Esophagus mucosa (tissue), 1 donor: Measurements from ENCODE around the gene ADARB2. TPM values are rescaled to one million over a fixed set of nuclear protein-coding genes. Genes with fewer than 3 reads are reported as not detected.

Experiments used
- ATAC-seq: fragments of 200-7000 bp; cut with Tn5 transposase; one replicate; pipeline ENCODE4 v1.9.1; 2020
- total RNA-seq: library from RNA; stranded (reverse); gene quantifications from one replicate; pipeline ENCODE4 v1.2.4, GENCODE V29; 2023
- donor health status: DM: yes; HTN: yes; CAD: no.

The ADARB2 gene
- total RNA-seq, 1 donor from 2014 or later, result 0.20 TPM

DNA sequence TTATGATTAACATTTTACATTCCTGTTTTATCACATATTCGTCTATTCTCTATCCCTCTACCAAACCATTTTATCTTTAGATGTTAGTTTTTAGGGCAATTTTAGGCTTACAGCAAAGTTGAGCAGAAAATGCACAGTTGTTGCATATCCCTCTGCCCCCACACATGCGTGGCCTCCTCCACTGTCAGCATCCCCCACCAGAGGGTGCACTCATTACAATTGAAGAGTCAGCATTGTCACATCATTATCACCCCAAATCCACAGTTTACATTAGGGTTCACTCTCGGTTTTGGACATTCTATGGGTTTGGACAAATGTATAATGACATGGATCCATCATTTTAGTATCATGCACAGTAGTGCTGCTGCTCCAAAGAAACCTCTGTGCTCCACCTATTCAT is 594.7 kb downstream of the ADARB2 start:
- no peak for ATAC-seq

DNA sequence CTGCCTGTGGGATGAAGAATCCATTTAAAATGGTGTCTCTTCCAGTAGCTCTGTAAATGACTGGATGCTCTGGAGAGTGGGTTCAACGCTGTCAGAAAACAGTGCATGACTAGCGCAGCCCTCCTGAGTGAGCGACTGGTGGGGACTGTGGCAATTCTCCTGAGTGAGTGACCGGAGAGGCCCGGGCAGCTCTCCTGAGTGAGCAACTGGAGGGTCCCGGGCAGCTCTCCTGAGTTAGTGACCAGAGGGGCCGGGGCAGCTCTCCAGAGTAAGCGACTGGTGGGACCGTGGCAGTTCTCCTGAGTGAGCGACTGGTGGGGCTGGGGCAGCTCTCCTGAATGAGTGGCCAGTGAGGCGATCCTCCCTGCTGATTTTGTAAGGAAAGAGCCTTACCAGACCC is 595.6 kb downstream of the ADARB2 start:
- ATAC-seq, result no peak

DNA sequence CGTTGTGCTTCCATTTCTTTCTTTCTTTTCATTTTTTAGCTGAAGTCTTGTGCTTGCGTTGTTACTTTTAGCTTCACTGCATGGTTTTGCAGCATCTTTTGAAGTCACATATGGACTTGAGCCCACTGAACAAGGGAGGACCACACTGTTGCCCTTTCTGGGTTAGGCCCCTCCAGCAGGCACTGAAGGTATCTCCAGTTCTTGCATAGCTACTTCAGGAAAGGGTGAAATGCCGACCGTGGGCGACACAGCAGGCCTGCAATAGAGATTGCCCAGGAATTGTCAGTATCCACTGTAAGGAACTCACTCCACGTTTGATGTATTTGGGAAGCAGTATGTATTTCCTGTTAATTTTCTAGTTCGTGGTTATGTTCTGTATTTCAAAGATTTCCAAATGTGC is 596.1 kb downstream of the ADARB2 start:
- ATAC-seq, result no peak

DNA sequence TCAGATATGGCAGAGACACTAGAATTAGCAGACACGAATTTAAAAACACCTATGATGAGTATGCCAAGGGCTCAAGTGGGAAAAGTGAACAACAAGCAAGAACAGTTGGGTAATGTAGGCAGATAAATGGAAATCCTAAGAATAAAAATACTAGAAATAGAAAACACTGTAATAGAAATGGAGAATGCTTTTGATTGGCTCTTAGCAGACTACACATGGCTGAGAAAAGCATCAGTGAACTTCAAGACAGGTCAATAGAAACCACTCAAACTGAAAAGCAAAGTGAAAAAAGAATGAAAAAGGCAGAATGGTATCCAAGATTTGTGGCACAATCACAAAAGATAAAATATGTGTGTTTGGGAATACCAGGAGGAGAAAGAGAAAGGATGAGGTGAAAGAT is 598.8 kb downstream of the ADARB2 start:
- ATAC-seq, result no peak

DNA sequence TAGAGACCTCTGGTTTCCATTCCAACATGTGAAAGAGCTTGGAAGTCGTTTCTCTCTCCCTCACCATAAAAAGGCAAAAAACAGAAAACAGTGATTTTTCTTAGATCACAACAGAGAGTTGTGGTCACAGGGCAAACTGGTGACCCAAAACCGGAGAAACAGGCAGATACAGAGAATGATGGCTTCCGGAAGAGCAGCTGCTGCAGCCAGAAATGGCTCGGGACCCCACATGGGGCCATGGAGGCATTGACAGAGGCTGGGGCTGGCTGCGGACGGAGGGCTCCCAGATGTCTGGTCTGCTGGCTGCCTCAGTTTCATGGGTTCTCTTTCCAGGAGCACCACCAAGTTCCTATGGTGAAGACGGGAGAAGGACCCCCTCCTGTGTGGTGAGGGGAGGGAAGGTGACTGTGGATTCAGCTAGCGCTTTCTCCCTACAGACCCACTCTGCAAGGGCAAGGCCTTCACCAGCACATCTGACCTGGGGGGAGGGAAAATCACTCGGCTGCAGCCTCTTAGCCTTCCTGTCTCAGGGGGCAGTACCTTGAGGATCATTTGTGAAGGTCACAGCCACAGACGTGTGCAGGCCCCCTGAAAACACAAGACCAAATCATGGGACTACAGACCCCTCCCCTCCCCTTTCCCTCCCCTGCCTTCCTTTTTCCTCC is 599.7 kb downstream of the ADARB2 start:
- ATAC-seq, result no peak

DNA sequence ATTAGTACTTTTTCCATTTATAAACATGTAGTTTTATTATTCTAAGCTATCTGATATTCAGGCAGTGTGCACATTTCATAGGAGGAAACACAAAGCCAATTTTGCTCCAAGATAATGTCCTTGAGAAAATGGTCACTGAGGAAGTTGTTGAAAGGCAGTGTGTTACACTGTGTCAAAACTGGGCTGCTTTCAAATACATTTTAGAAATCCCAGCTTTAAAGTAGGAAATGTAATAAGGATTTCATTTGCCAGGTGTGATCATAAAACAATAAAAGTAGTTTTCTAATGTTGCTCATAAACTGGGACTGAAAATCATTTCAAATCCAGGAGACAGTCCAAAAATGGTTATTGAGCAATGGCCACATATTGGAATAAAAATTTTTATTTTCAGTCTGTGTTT is 601.1 kb downstream of the ADARB2 start:
- ATAC-seq, result no peak

DNA sequence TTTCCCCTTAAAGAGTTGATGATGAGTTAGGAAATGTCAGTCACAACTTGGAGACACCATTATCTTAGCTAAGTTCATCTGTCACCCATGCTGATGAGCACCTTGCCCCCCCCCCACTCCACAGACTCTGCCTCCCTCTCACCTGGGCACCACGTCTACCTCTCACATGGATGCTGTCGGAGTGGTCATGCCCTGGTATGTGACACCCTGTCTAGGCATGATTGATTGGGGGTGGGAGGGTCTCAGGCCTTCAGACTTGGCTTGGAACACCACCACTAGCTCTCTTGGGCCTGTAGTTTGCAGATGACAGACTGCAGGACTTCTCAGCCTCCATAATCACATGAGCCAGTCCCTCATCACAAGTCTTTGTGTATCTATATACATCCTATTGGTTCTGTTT is 603.2 kb downstream of the ADARB2 start:
- no peak for ATAC-seq

DNA sequence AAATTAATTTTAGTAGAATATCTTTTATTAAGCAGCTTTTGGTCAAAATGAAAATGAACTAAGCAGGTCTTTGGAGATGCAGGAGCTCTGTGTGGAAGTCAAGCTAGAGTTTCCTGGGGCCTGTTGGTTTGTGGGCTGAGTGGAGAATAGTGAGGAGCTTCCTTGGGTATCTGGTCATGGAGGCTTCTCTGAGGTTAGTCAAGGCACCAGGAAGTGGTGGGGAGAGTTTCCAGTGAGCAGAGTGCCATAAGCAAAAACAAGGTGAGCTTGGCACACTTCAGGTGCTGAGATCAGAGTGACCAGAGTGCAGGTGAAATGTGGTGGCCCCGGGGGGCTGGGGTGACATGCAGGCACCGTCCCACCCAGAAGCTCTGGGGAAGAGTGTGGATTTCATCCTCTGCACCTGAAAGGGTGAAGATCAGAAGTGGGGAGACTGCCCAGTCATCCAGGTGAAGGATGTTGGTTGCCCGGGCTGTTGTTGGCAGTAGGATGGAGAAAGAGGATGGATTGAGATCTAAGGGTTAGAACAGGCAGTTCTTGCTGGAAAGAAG is 603.8 kb downstream of the ADARB2 start:
- no peak for ATAC-seq

DNA sequence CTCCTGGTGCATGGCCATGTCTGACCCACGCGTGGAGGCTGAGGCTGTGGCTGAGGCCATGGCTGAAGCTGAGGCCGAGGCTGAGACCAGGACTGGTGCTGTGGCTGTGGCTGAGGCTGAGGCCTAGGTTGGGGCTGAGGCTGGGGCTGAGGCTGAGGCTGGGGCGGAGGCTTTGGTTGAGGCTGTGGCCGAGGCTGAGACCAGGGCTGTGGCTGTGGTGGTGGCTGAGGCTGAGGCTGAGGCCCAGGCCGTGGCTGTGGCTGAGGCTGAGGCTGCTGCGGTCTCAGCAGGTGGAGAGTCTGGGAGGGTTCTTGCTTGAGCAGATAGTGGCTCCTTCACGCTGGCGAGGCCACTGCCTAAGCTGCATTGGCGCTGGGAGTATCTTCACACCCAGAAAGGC is 604.7 kb downstream of the ADARB2 start:
- peak; percentile 32 for ATAC-seq

DNA sequence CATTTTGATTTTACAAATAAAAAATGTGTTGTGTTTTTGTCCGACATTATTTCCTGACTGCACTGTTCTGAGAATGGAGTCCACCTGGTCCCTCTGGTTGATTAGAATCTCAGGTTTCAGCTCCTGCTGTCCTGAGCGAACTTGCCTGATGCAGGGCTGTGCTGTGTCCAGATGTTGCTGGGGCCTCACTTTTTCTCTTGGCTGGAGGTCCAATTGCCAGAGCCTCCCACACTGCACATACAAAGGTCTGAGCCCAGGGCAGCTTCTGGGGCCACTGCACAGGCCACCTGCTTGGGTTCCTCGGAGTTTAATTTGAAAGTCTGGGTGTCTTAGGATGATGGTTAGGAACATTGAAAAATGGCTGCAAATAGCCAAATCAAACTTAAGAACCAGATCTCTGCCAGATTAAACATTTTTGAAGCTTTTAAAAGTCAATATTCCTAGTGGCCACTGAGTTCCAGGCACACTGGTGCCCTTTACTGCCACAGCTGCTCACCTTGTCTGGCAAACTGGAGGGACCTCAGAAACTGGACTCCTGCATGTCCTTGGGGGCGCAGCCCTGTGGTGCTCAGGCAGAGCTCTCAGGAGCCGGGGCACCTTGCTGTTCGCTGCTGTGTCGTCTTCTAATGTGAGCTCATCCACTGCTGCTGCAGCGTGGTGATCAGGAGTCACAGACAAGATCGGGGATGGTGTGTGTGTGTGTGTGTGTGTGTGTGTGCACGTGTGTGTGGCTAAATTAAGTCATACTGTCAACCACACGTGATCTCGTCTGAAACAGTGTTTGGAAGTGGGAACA is 606.1 kb downstream of the ADARB2 start:
- ATAC-seq, result no peak

DNA sequence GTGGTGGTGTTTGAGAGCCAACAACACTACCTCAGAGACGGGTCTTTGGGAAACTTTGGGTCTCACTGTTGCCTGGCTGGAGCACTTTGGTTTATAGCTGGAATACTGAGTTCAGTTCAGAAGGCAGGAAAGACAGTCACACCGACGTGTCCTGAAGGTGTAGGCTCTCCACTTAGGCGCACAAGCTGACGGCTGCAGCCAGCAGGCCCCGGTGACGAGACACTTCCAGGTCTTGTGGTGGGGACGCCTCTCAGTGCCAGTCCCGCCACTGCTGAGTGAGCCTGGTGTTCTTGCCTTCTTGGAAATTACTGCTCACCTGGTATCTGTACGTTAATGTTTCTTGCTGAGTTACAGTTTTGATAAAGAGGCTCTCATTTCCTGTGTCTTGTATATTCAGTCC is 607.1 kb downstream of the ADARB2 start:
- no peak for ATAC-seq

DNA sequence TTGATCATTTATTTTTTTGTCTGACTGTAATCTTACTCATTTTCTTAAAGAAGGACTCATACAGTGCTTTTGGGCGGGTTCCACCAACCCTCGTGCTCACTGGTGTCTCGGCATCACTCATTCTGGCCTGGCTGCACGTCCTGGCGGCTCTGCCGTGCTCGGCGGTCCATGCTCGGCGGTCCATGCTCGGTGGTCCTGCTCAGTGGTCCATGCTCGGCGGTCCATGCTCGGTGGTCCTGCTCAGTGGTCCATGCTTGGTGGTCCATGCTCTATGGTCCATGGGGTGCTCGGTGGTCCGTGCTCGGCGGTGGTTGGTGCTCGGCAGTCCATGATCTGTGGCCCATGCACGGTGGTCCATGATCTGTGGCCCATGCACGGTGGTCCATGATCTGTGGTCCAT is 608.7 kb downstream of the ADARB2 start:
- no peak for ATAC-seq

DNA sequence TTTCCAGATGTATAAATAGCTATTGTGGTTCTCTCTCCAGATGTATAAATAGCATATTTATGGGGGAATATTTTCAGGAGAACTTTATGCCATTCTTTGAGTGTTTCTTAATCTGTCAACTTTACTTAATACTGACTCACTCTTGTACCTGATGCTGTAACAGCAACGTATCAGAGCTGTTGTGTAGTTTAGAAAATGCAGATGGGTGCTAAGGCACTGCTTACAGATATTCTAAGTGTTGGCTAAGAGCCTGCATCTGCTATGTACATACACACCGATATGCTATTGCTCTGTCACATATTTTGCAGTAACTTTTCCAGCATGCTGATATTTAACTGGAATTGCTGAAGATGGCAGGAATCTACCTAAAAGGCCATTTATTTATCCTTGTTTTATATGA is 609.2 kb downstream of the ADARB2 start:
- ATAC-seq, result no peak

DNA sequence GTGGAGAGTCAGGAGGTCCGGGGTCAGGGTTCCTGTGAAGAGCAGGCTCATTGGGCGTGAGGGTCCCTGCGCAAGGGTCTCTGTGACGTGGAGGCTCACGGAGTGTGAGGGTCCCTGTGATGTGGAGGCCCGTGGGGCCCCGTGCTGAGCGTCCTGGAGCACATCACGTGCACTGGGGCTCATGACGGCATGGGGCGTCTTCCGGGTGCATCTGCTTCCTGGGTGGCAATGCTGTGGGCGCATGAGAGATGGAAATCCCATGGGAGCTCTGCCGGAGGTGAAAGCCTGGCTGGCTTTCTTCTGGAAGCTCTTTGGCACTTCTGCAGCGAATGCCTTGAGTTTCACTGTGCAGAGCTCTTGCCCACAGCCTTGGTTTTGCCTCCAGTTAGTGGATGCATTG is 609.7 kb downstream of the ADARB2 start:
- no peak for ATAC-seq
